Keratinocyte (primary cell): Measurements from ENCODE around the gene CSMD2. TPM values are rescaled to one million over a fixed set of nuclear protein-coding genes. Genes with fewer than 3 reads are reported as not detected.

Experiments
- DNase-seq: peaks from one replicate; pipeline ENCODE4 v3.0.0-alpha.2; 2011; ENCODE audit warnings: low read depth, missing footprints, low spot score
- FAIRE-seq: peaks from 2 replicates; lab custom pipeline; 2011; peaks lifted over from hg19 to GRCh38; lab: Jason Lieb, UNC
- H2AFZ ChIP-seq: 2 replicates; pipeline ENCODE4 v1.6.0; 2012; ENCODE audit warnings: low read length, control low read depth, inconsistent platforms; ENCODE audit not compliant: control insufficient read depth
- H3K27ac ChIP-seq: 2 replicates; pipeline ENCODE4 v1.5.1; 2011; ENCODE audit warnings: low read length; ENCODE audit not compliant: control insufficient read depth, insufficient read depth
- H3K27me3 ChIP-seq: 3 replicates; pipeline ENCODE4 v1.6.0; 2011; ENCODE audit warnings: low read length; ENCODE audit not compliant: control insufficient read depth, insufficient read depth; ENCODE audit errors: extremely low read depth
- H3K36me3 ChIP-seq, 2 experiments: 2 replicates in 1 of 2; 3 replicates in 1 of 2; pipeline ENCODE4 v1.5.1; 2011; ENCODE audit warnings: low read length in 2 of 2, mild to moderate bottlenecking in 1 of 2; ENCODE audit not compliant: control insufficient read depth in 2 of 2, insufficient read depth in 2 of 2; ENCODE audit errors: extremely low read depth in 1 of 2
- H3K4me1 ChIP-seq: 3 replicates; pipeline ENCODE4 v1.5.1; 2011; ENCODE audit warnings: low read length; ENCODE audit not compliant: control insufficient read depth, insufficient read depth; ENCODE audit errors: extremely low read depth
- H3K4me2 ChIP-seq: 3 replicates; pipeline ENCODE4 v1.6.0; 2011; ENCODE audit warnings: low read depth, low read length; ENCODE audit not compliant: control insufficient read depth, insufficient read depth; ENCODE audit errors: extremely low read depth
- H3K4me3 ChIP-seq, 3 experiments: fragments of 200-600 bp in 1 of 3; sonication (generic) in 1 of 3; 2 replicates in 2 of 3; 3 replicates in 1 of 3; pipeline ENCODE4 v1.5.1; 2011 to 2016; ENCODE audit warnings: low read length in 3 of 3, mild to moderate bottlenecking in 3 of 3, control low read depth in 2 of 3, inconsistent platforms in 1 of 3, low read depth in 1 of 3, mixed read lengths in 1 of 3, mixed run types in 1 of 3, moderate library complexity in 1 of 3; ENCODE audit not compliant: control insufficient read depth in 2 of 3, insufficient read depth in 2 of 3; ENCODE audit errors: extremely low read depth in 1 of 3
- H3K79me2 ChIP-seq: 2 replicates; pipeline ENCODE4 v1.6.0; 2012; ENCODE audit warnings: low read length; ENCODE audit not compliant: control insufficient read depth, insufficient read depth
- H3K9ac ChIP-seq: 3 replicates; pipeline ENCODE4 v1.6.0; 2011; ENCODE audit warnings: low read length; ENCODE audit not compliant: control insufficient read depth, insufficient read depth; ENCODE audit errors: extremely low read depth
- H3K9me1 ChIP-seq: 3 replicates; pipeline ENCODE4 v1.6.0; 2011; ENCODE audit warnings: low read length; ENCODE audit not compliant: control insufficient read depth, insufficient read depth; ENCODE audit errors: extremely low read depth
- H3K9me3 ChIP-seq: 2 replicates; pipeline ENCODE4 v1.5.1; 2012; ENCODE audit warnings: low read depth, low read length; ENCODE audit not compliant: control insufficient read depth
- H4K20me1 ChIP-seq: 3 replicates; pipeline ENCODE4 v1.6.0; 2011; ENCODE audit warnings: low read length; ENCODE audit not compliant: control insufficient read depth, insufficient read depth; ENCODE audit errors: extremely low read depth
- CTCF ChIP-seq, 3 experiments: IDR thresholded peaks in 1 of 3; conservative IDR thresholded peaks in 1 of 3; optimal IDR thresholded peaks in 1 of 3; 2 replicates in 2 of 3; 3 replicates in 1 of 3; pipeline versions ENCODE3 to v1.5.1; 2011; ENCODE audit warnings: low read length in 3 of 3, mild to moderate bottlenecking in 3 of 3, moderate library complexity in 2 of 3, control low read depth in 1 of 3, inconsistent platforms in 1 of 3; ENCODE audit not compliant: insufficient read depth in 2 of 3; ENCODE audit errors: extremely low read depth in 1 of 3
- EZH2 ChIP-seq: IDR thresholded peaks from one replicate; pipeline ENCODE4 v1.6.1; 2012; ENCODE audit warnings: inconsistent platforms, mild to moderate bottlenecking, low read length, moderate library complexity
- dilution Hi-C: fragments of 300-500 bp; cut with MboI; formaldehyde crosslinking; loops from one replicate; pipeline ENCODE4 v1.7.0; 2020; ENCODE audit warnings: low sequenced_read_pairs; ENCODE audit not compliant: extremely low pct_ligation_motif_present
- polyA plus RNA-seq, 5 experiments: library from polyadenylated mRNA; depleted of rRNA in 3 of 5; stranded (reverse) in 3 of 5; stranded (forward) in 1 of 5; unstranded in 1 of 5; fragments of >200 nt; gene quantifications; 1 replicate in 1 of 5; 2 replicates in 3 of 5; 3 replicates in 1 of 5; pipeline versions ENCODE4 v1.2.1 to v1.2.3, GENCODE V29; 2011 to 2012; ENCODE audit warnings: missing spikeins in 2 of 5, low read depth in 1 of 5, low replicate concordance in 1 of 5

Gene CSMD2
- polyA plus RNA-seq, 1 donor (not counting 4 experiments of a cell fraction or from before 2014, with no cell fraction given), result 2.0 TPM

DNA sequence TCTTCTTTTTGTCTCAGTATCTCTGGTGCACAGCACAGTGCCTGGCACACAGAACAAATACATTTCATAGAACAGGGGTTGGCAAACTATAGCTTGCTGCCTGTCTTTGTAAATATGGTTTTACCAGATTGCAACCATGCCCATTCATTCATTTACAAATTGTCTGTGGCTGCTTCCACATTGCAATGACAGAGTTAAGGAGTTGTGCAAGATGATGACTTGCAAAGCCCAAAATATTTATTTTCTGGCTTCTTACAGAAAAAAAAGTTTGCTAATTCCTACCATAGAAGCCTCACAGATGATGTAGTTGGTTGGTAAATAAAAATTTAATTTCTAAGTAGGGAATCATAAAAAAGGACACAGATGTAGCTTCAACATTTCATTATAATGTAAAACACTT, 312.3 kb downstream of the CSMD2 start:
- Histone ChIP-seq H3K36me3 (no peaks in the 10 kb centered on the region), H3K4me2 (no peak overlapping the region), H2AFZ (no peak overlapping the region), H4K20me1 (no peaks in the 10 kb centered on the region), H3K79me2 (no peaks in the 10 kb centered on the region), H3K9me3 (no peaks in the 10 kb centered on the region), H3K9ac (no peak overlapping the region), H3K4me3 (no peak overlapping the region), H3K9me1 (no peaks in the 10 kb centered on the region), H3K4me1 (no peaks in the 10 kb centered on the region), H3K27ac (no peak overlapping the region), H3K27me3 (no peaks in the 10 kb centered on the region)
- DNase-seq (no peak), FAIRE-seq (no peak)
- dilution Hi-C loops, result no loop called here
- TF ChIP-seq CTCF (optimal IDR thresholded peaks at IDR 0.05 in 1 of 3, IDR thresholded peaks at IDR 0.05 in 1 of 3, conservative IDR thresholded peaks at IDR 0.05 in 1 of 3; ENCODE audit: extremely low read depth in 1 of 3, insufficient read depth in 2 of 3, low read length in 3 of 3), result no peak
- no peak for TF ChIP-seq EZH2

DNA sequence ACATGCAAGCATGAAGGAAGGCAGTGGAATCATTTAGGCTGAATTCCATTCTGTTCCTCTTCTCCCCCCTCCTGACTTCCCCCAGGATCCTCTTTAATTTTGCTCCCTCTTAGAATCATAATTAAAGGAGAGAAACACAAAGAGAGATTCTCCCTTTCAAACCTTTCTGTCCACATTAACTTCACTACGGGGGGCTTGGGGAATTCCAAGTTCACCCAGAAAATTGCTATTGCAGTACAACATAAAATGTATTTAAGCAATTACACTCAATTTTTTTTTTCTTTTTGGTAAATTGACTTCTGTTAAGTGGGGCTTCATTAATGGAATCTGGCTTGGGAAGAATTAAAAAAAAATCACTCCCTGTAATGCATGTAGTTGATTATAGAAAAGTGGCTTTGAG, 314.5 kb downstream of the CSMD2 start:
- dilution Hi-C loops, result no loop called here

More for the DNA sequence above, 314.5 kb downstream of the CSMD2 start:
- DNase-seq (no peak), FAIRE-seq (no peak)
- no peaks in the 10 kb centered on the region for H3K36me3 ChIP-seq
- no peaks in the 10 kb centered on the region for H3K79me2 ChIP-seq
- no peak overlapping the region for H3K27ac ChIP-seq
- TF ChIP-seq CTCF (optimal IDR thresholded peaks at IDR 0.05 in 1 of 3, IDR thresholded peaks at IDR 0.05 in 1 of 3, conservative IDR thresholded peaks at IDR 0.05 in 1 of 3; ENCODE audit: extremely low read depth in 1 of 3, insufficient read depth in 2 of 3, low read length in 3 of 3), result no peak
- no peak for TF ChIP-seq EZH2
- no peak overlapping the region for H3K9ac ChIP-seq
- H3K9me3 ChIP-seq, result no peaks in the 10 kb centered on the region
- no peak overlapping the region for H3K4me3 ChIP-seq
- H2AFZ ChIP-seq, result no peak overlapping the region
- no peak overlapping the region for H3K4me2 ChIP-seq
- no peaks in the 10 kb centered on the region for H4K20me1 ChIP-seq
- H3K27me3 ChIP-seq, result no peaks in the 10 kb centered on the region
- H3K9me1 ChIP-seq, result no peaks in the 10 kb centered on the region
- H3K4me1 ChIP-seq, result no peaks in the 10 kb centered on the region
